Natural killer cell (primary cell): ENCODE data around the gene DOCK11. TPM values are rescaled to one million over a fixed set of nuclear protein-coding genes. Genes with fewer than 3 reads are reported as not detected.
A peak's percentile ranks its signal among the peaks of the same experiment; 100 is the strongest.

Experiments used
- ATAC-seq, 3 donors: fragments of 150-1000 bp in 2 of 3; fragments of 200-7000 bp in 1 of 3; cut with Tn5 transposase; 1 replicate in 1 of 3; 2 replicates in 2 of 3; pipeline ENCODE4 v1.10.0; 2021; ENCODE audit warnings: mild to moderate bottlenecking in 2 of 3, moderate library complexity in 2 of 3
- DNase-seq, 2 donors: peaks; one replicate each; pipeline versions ENCODE4 v3.0.0 to v3.0.0-alpha.2; 2013 to 2021; ENCODE audit warnings: mixed read lengths in 1 of 2
- H3K27ac ChIP-seq: one replicate; pipeline ENCODE4 v1.5.1; 2013; ENCODE audit warnings: mild to moderate bottlenecking, low read length
- H3K27me3 ChIP-seq: one replicate; pipeline ENCODE4 v1.6.1; 2013; ENCODE audit warnings: low read length; ENCODE audit not compliant: control insufficient read depth, insufficient read depth
- H3K36me3 ChIP-seq: one replicate; pipeline ENCODE4 v1.6.1; 2013; ENCODE audit warnings: low read length; ENCODE audit not compliant: control insufficient read depth, insufficient read depth
- H3K4me1 ChIP-seq: one replicate; pipeline ENCODE4 v1.6.1; 2013; ENCODE audit warnings: low read length; ENCODE audit not compliant: control insufficient read depth, insufficient read depth
- H3K4me3 ChIP-seq: one replicate; pipeline ENCODE4 v1.5.1; 2013; ENCODE audit warnings: low read length
- H3K9me3 ChIP-seq: one replicate; pipeline ENCODE4 v1.6.1; 2013; ENCODE audit warnings: low read length; ENCODE audit not compliant: control insufficient read depth, insufficient read depth
- H3K27ac Mint-ChIP-seq, 2 donors: one replicate each; pipeline ENCODE4 v1.8.0; 2022; ENCODE audit warnings: mild to moderate bottlenecking in 2 of 2, mixed read lengths in 2 of 2, moderate library complexity in 1 of 2
- H3K27me3 Mint-ChIP-seq, 2 donors: one replicate each; pipeline ENCODE4 v1.8.0; 2022; ENCODE audit warnings: low read depth in 2 of 2, mixed read lengths in 2 of 2
- H3K36me3 Mint-ChIP-seq: one replicate; pipeline ENCODE4 v1.8.0; 2022; ENCODE audit warnings: mixed read lengths
- H3K4me1 Mint-ChIP-seq, 2 donors: one replicate each; pipeline ENCODE4 v1.8.0; 2022; ENCODE audit warnings: mixed read lengths in 2 of 2
- H3K4me3 Mint-ChIP-seq: one replicate; pipeline ENCODE4 v1.8.0; 2022; ENCODE audit warnings: mild to moderate bottlenecking, moderate library complexity, mixed read lengths
- H3K9me3 Mint-ChIP-seq, 2 donors: one replicate each; pipeline ENCODE4 v1.8.0; 2022; ENCODE audit warnings: mixed read lengths in 2 of 2
- CTCF ChIP-seq: fragments of 200-600 bp; IDR thresholded peaks from one replicate; pipeline ENCODE4 v1.8.0; 2022; ENCODE audit warnings: antibody characterized with exemption
- WGBS: methylation state at CpG from one replicate; pipeline ENCODE4 v1.1.7; 2013; ENCODE audit warnings: missing lambda C conversion rate; ENCODE audit not compliant: insufficient coverage; 5-methylcytosine and 5-hydroxymethylcytosine counted together
- intact Hi-C: fragments of 100-400 bp; cut with micrococcal nuclease; formaldehyde crosslinking; loops from one replicate; pipeline ENCODE4 v1.14.2; 2022
- total RNA-seq, 4 donors: library from RNA; stranded (reverse); fragments of 120-200 nt in 1 of 4; gene quantifications; one replicate each; pipeline versions ENCODE4 v1.2.3 to v1.2.4, GENCODE V29; 2013 to 2022

DOCK11 gene
- total RNA-seq, 3 donors from 2014 or later (not counting 1 experiment from before 2014, with no cell fraction given): 108 to 130 (median 117) TPM

GRCh38 chrX:118521435-118521834 lies 25.8 kb downstream of the DOCK11 start:
- no peak overlapping the region for H3K27ac ChIP-seq

GRCh38 chrX:118522230-118522926 lies 26.8 kb downstream of the DOCK11 start:
- Mint-ChIP-seq H3K4me3 (no peak overlapping the region), H3K9me3 (no peaks in the 10 kb centered on the region), H3K4me1 (peaks cover 49 to 60% of the 10 kb centered on the region in 2 donors), H3K36me3 (no peaks in the 10 kb centered on the region), H3K27me3 (no peaks in the 10 kb centered on the region), H3K27ac (peak overlapping the region; percentile 86 to 92)
- H3K36me3 ChIP-seq: no peaks in the 10 kb centered on the region
- no peaks in the 10 kb centered on the region for H3K9me3 ChIP-seq
- whole genome bisulfite sequencing: 84% methylated on average over 3 of the region's 3 CpGs
- no peak overlapping the region for H3K4me3 ChIP-seq
- ATAC-seq (peak in 1 of 3 donors; percentile 20), DNase-seq (no peak)
- intact Hi-C loops: loop anchor here (2.0 kb wide), 1 partner anchor 26 kb away; no protein-coding TSS in a partner anchor
- peaks cover 33% of the 10 kb centered on the region for H3K4me1 ChIP-seq
- H3K27ac ChIP-seq: peak overlapping the region; percentile 70
- no peaks in the 10 kb centered on the region for H3K27me3 ChIP-seq
- no peak for TF ChIP-seq CTCF

More at GRCh38 chrX:118521435-118521834, 25.8 kb downstream of the DOCK11 start:
- Histone ChIP-seq H3K4me3 (no peak overlapping the region), H3K9me3 (no peaks in the 10 kb centered on the region), H3K36me3 (no peaks in the 10 kb centered on the region), H3K4me1 (peaks cover 34% of the 10 kb centered on the region), H3K27me3 (no peaks in the 10 kb centered on the region)
- intact Hi-C loops: no loop called here
- H3K27me3 Mint-ChIP-seq: no peaks in the 10 kb centered on the region
- WGBS: no CpG with 5 or more reads among the region's 3 CpGs
- H3K27ac Mint-ChIP-seq: peak overlapping the region; percentile 60 to 92
- no peak overlapping the region for H3K4me3 Mint-ChIP-seq
- TF ChIP-seq CTCF: no peak
- no peaks in the 10 kb centered on the region for H3K36me3 Mint-ChIP-seq
- peaks cover 47 to 57% of the 10 kb centered on the region in 2 donors for H3K4me1 Mint-ChIP-seq
- ATAC-seq (no peak), DNase-seq (no peak)
- H3K9me3 Mint-ChIP-seq: no peaks in the 10 kb centered on the region

- no peaks in the 10 kb centered on the region for H3K27me3 ChIP-seq
- no peaks in the 10 kb centered on the region for H3K36me3 ChIP-seq
- peak overlapping the region; percentile 1 for H3K4me3 ChIP-seq
- peak in 1 of 2 donors; percentile 72 for DNase-seq
- Mint-ChIP-seq H3K36me3 (no peaks in the 10 kb centered on the region), H3K4me3 (peak overlapping the region; percentile 76), H3K4me1 (peaks cover 59 to 63% of the 10 kb centered on the region in 2 donors), H3K27me3 (no peaks in the 10 kb centered on the region), H3K27ac (peak overlapping the region; percentile 86 to 92), H3K9me3 (no peaks in the 10 kb centered on the region)
- 53% methylated on average over 3 of the region's 4 CpGs for WGBS
- H3K4me1 ChIP-seq: peaks cover 40% of the 10 kb centered on the region
- no peak for TF ChIP-seq CTCF
- ATAC-seq: peak; percentile 56 to 78 (median 58)
- no peaks in the 10 kb centered on the region for H3K9me3 ChIP-seq
- intact Hi-C loops: loop anchor here (2.0 kb wide), 1 partner anchor 27 kb away; no protein-coding TSS in a partner anchor
- peak overlapping the region; percentile 70 for H3K27ac ChIP-seq
Observed at GRCh38 chrX:118523920-118524319, 28.3 kb downstream of the DOCK11 start.
